HepG2 (cell line): ENCODE measurements around the gene RDH8. TPM values are rescaled to one million over a fixed set of nuclear protein-coding genes. Genes with fewer than 3 reads are reported as not detected.

Experiments used
- ARNT2 ChIP-seq: sonication (generic); formaldehyde crosslinking; IDR thresholded peaks from 2 replicates; pipeline ENCODE4 v1.8.0; 2022; ENCODE audit warnings: mild to moderate bottlenecking, low read depth, missing genetic modification reagents, moderate library complexity
- KDM1A ChIP-seq: IDR thresholded peaks from 2 replicates; pipeline ENCODE4 v1.6.1; 2016; ENCODE audit warnings: missing compliant biosample characterization
- NONO ChIP-seq, 2 experiments: fragments of 450-650 bp in 1 of 2; sonication (generic) in 1 of 2; formaldehyde crosslinking in 1 of 2; IDR thresholded peaks in 1 of 2; conservative IDR thresholded peaks in 1 of 2; 2 replicates each; pipeline versions ENCODE4 v1.6.1 to v1.8.0; 2017 to 2022; ENCODE audit warnings: mild to moderate bottlenecking in 1 of 2, missing genetic modification reagents in 1 of 2, moderate library complexity in 1 of 2
- ZBTB4 ChIP-seq: sonication (generic); formaldehyde crosslinking; IDR thresholded peaks from 2 replicates; pipeline ENCODE4 v1.4.0; 2020; ENCODE audit warnings: missing genetic modification reagents, mild to moderate bottlenecking, borderline replicate concordance
- ZBTB40 ChIP-seq, 2 experiments: fragments of 450-650 bp in 1 of 2; sonication (generic) in 1 of 2; formaldehyde crosslinking in 1 of 2; IDR thresholded peaks; 2 replicates each; pipeline versions ENCODE4 v1.6.1 to v1.8.0; 2016 to 2022; ENCODE audit warnings: antibody characterized with exemption in 1 of 2, mild to moderate bottlenecking in 1 of 2, missing genetic modification reagents in 1 of 2
- ZKSCAN5 ChIP-seq: sonication (generic); formaldehyde crosslinking; IDR thresholded peaks from 2 replicates; pipeline ENCODE4 v1.5.1; 2020; ENCODE audit warnings: mild to moderate bottlenecking, missing genetic modification reagents
- ZNF431 ChIP-seq: sonication (generic); formaldehyde crosslinking; IDR thresholded peaks from 2 replicates; pipeline ENCODE4 v1.9.0; 2022; ENCODE audit warnings: missing genetic modification reagents, low read depth, mild to moderate bottlenecking, borderline replicate concordance
- ZNF687 ChIP-seq: sonication (generic); formaldehyde crosslinking; IDR thresholded peaks from 2 replicates; pipeline ENCODE4 v1.5.1; 2020; ENCODE audit warnings: mild to moderate bottlenecking, missing genetic modification reagents, moderate library complexity
- ZNF713 ChIP-seq: sonication (generic); formaldehyde crosslinking; IDR thresholded peaks from 2 replicates; pipeline ENCODE4 v1.4.0; 2020; ENCODE audit warnings: mild to moderate bottlenecking, missing genetic modification reagents
- ZNF788 ChIP-seq: sonication (generic); formaldehyde crosslinking; IDR thresholded peaks from 2 replicates; pipeline ENCODE4 v1.5.0; 2020; ENCODE audit warnings: mild to moderate bottlenecking, missing genetic modification reagents, borderline replicate concordance
- ZNF879 ChIP-seq: sonication (generic); formaldehyde crosslinking; IDR thresholded peaks from 2 replicates; pipeline ENCODE4 v1.8.1; 2023; ENCODE audit warnings: missing genetic modification reagents
- polyA plus RNA-seq, 8 experiments: library from polyadenylated mRNA; depleted of rRNA in 3 of 8; stranded (reverse) in 7 of 8; unstranded in 1 of 8; fragments of >200 nt; fragmentation: Illumina TruSeq in 4 of 8; extraction: Trizol in 4 of 8; gene quantifications; 2 replicates each; pipeline versions ENCODE4 v1.2.1 to v1.2.3, GENCODE V29; 2011 to 2016; ENCODE audit warnings: low read depth in 4 of 8, missing spikeins in 1 of 8, mixed read lengths in 1 of 8; ENCODE audit not compliant: insufficient read depth in 1 of 8
- total RNA-seq, 5 experiments: library from RNA; depleted of rRNA; stranded (reverse); fragments of >200 nt; fragmentation: Illumina TruSeq; extraction: Trizol; gene quantifications; 2 replicates each; pipeline ENCODE4 v1.2.3, GENCODE V29; 2016; ENCODE audit warnings: low read depth in 1 of 5

RDH8 gene
- total and polyA plus RNA-seq, 2 of the 13 experiments (the other 11 are each of a cell fraction or from before 2014, with no cell fraction given) = not detected

- TF ChIP-seq ZBTB40 (IDR thresholded peaks at IDR 0.05) = no peak
- TF ChIP-seq ZBTB40 (CRISPR knock-in tag; IDR thresholded peaks at IDR 0.05) = no peak
- 0 out of 2 replicates have a peak, but pooled peaks have one; percentile 47 for TF ChIP-seq ARNT2
- TF ChIP-seq ZNF713 (CRISPR knock-in tag) = no peak
- TF ChIP-seq KDM1A (CRISPR knock-in tag) = peak; percentile 66; the same call in 1 of the 2 replicates
- TF ChIP-seq ZBTB4 (CRISPR knock-in tag) = no peak
- 0 out of 2 replicates have a peak, but pooled peaks have one; percentile 19 for TF ChIP-seq ZKSCAN5 (CRISPR knock-in tag)
- peak; percentile 80; the same call in 1 of the 2 replicates for TF ChIP-seq ZNF788 (CRISPR knock-in tag)
- no peak for TF ChIP-seq ZNF879 (CRISPR knock-in tag)
- TF ChIP-seq ZNF431 = 0 out of 2 replicates have a peak, but pooled peaks have one; percentile 30
- peak; percentile 69 for TF ChIP-seq ZNF687 (CRISPR knock-in tag)
- TF ChIP-seq NONO (IDR thresholded peaks at IDR 0.05) = no peak
- peak; percentile 66; the same call in 1 of the 2 replicates for TF ChIP-seq NONO (CRISPR knock-in tag; conservative IDR thresholded peaks at IDR 0.05)
Observed at GRCh38 chr19:10001899-10002298, 11.4 kb upstream of the RDH8 start (continued).
